Small intestine (tissue), 7 donors: ENCODE data around the gene RNF145. TPM values are rescaled to one million over a fixed set of nuclear protein-coding genes. Genes with fewer than 3 reads are reported as not detected.
"Not testable (repeated sequence)": the region's sequence is repeated elsewhere in the genome, so short reads cannot be mapped to it uniquely, and the experiment has no call there.

ENCODE experiments used
- DNase-seq, 2 donors: peaks; one replicate each; pipeline versions ENCODE4 v3.0.0 to v3.0.0-alpha.2; 2013
- FAIRE-seq: peaks from 2 replicates; lab custom pipeline; 2012; peaks lifted over from hg19 to GRCh38; lab: Jason Lieb, UNC
- H3K27ac ChIP-seq, 3 donors: one replicate each; pipeline ENCODE4 v1.5.1; 2013; ENCODE audit warnings: low read length in 2 of 3, mild to moderate bottlenecking in 2 of 3, control low read depth in 1 of 3, inconsistent platforms in 1 of 3, low read depth in 1 of 3, moderate library complexity in 1 of 3
- H3K27me3 ChIP-seq, 3 donors: one replicate each; pipeline ENCODE4 v1.6.1; 2013; ENCODE audit warnings: low read length in 3 of 3, inconsistent platforms in 1 of 3; ENCODE audit not compliant: control insufficient read depth in 3 of 3, insufficient read depth in 3 of 3
- H3K36me3 ChIP-seq, 3 donors: one replicate each; pipeline ENCODE4 v1.6.1; 2013; ENCODE audit warnings: low read length in 3 of 3, inconsistent platforms in 1 of 3, low read depth in 1 of 3, mild to moderate bottlenecking in 1 of 3, moderate library complexity in 1 of 3; ENCODE audit not compliant: control insufficient read depth in 3 of 3, insufficient read depth in 2 of 3
- H3K4me1 ChIP-seq, 3 donors: one replicate each; pipeline ENCODE4 v1.6.1; 2013; ENCODE audit warnings: low read length in 2 of 3, inconsistent platforms in 1 of 3, low read depth in 1 of 3, mild to moderate bottlenecking in 1 of 3, moderate library complexity in 1 of 3; ENCODE audit not compliant: control insufficient read depth in 3 of 3, insufficient read depth in 2 of 3
- H3K4me3 ChIP-seq, 3 donors: one replicate each; pipeline ENCODE4 v1.5.1; 2013; ENCODE audit warnings: low read length in 3 of 3, control low read depth in 1 of 3, inconsistent platforms in 1 of 3, low read depth in 1 of 3, mild to moderate bottlenecking in 1 of 3, moderate library complexity in 1 of 3
- H3K9me3 ChIP-seq, 2 donors: one replicate each; pipeline ENCODE4 v1.6.1; 2013; ENCODE audit warnings: low read depth in 1 of 2, low read length in 1 of 2; ENCODE audit not compliant: control insufficient read depth in 2 of 2, insufficient read depth in 1 of 2
- WGBS, 3 donors: extraction: QIAGEN DNeasy Blood & Tissue Kit; methylation state at CpG; one replicate each; pipeline ENCODE4 v1.1.7; 2013; 5-methylcytosine and 5-hydroxymethylcytosine counted together
- polyA plus RNA-seq, 4 donors: library from polyadenylated mRNA; stranded (reverse) in 3 of 4; unstranded in 1 of 4; fragments of 200-250 nt in 3 of 4; fragments of 120-200 nt in 1 of 4; gene quantifications; one replicate each; pipeline versions ENCODE4 v1.2.1 to v1.2.3, GENCODE V29; 2013
- donor health status: healthy with polysubstance abuse.
- donor health status: control.
- donor health status: control.
- donor health status: Bipolar disorder and iron deficiency.
- donor health status: healthy.

RNF145 gene
- polyA plus RNA-seq, 4 donors, result 6.5 to 47.3 (median 23.1) TPM

GRCh38 chr5:159123189-159123588 lies 86.2 kb downstream of the RNF145 start:
- FAIRE-seq (no peak), DNase-seq (no peak)
- WGBS, 3 donors, result 73 to 86% (median 74%) methylated on average over 2 of the region's 2 CpGs
- Histone ChIP-seq H3K27ac (no peak overlapping the region), H3K27me3 (no peaks in the 10 kb centered on the region), H3K4me1 (no peaks in the 10 kb centered on the region), H3K36me3 (no peaks in the 10 kb centered on the region), H3K9me3 (peaks cover 0 to 4% of the 10 kb centered on the region in 2 donors), H3K4me3 (no peak overlapping the region)

GRCh38 chr5:159121061-159121460 lies 88.3 kb downstream of the RNF145 start:
- H3K36me3 ChIP-seq, result no peaks in the 10 kb centered on the region
- H3K4me1 ChIP-seq, result no peaks in the 10 kb centered on the region
- no peaks in the 10 kb centered on the region for H3K27me3 ChIP-seq
- no peak for DNase-seq
- FAIRE-seq, result no peak
- peaks cover 0 to 2% of the 10 kb centered on the region in 2 donors for H3K9me3 ChIP-seq
- 85 to 91% (median 87%) methylated on average over 3 of the region's 3 CpGs for WGBS, 3 donors
- H3K4me3 ChIP-seq, result no peak overlapping the region
- H3K27ac ChIP-seq, result peak overlapping the region in 1 of 3 donors; percentile 28

GRCh38 chr5:159120446-159120845 lies 88.9 kb downstream of the RNF145 start:
- WGBS, 3 donors, result 48 to 52% (median 49%) methylated on average over 4 of the region's 4 CpGs
- no peak for FAIRE-seq

DNA sequence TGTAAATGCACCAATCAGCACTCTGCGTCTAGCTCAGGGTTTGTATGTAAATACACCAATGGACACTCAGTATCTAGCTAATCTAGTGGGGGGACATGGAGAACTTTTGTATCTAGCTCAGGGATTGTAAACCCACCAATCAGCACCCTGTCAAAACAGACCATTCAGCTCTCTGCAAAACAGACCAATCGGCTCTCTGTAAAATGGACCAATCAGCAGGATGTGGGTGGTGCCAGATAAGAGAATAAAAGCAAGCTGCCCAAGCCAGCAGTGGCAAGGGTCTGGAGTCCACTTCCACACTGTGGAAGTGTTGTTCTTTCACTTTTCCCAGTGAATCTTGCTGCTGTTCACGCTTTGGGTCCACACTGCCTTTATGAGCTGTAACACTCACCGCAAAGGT lies 89.5 kb downstream of the RNF145 start:
- not testable (repeated sequence) for FAIRE-seq, H3K9me3 ChIP-seq
- 71 to 92% (median 74%) methylated on average over 3 to 4 of the region's 4 CpGs for WGBS, 3 donors

More at GRCh38 chr5:159120446-159120845, 88.9 kb downstream of the RNF145 start:
- H3K36me3 ChIP-seq, result no peaks in the 10 kb centered on the region
- H3K4me3 ChIP-seq, result no peak overlapping the region
- no peaks in the 10 kb centered on the region for H3K4me1 ChIP-seq
- peak in 1 of 2 donors; percentile 13 for DNase-seq
- H3K9me3 ChIP-seq, result no peaks in the 10 kb centered on the region
- H3K27me3 ChIP-seq, result no peaks in the 10 kb centered on the region
- peak overlapping the region in 1 of 3 donors; percentile 3 for H3K27ac ChIP-seq

DNA sequence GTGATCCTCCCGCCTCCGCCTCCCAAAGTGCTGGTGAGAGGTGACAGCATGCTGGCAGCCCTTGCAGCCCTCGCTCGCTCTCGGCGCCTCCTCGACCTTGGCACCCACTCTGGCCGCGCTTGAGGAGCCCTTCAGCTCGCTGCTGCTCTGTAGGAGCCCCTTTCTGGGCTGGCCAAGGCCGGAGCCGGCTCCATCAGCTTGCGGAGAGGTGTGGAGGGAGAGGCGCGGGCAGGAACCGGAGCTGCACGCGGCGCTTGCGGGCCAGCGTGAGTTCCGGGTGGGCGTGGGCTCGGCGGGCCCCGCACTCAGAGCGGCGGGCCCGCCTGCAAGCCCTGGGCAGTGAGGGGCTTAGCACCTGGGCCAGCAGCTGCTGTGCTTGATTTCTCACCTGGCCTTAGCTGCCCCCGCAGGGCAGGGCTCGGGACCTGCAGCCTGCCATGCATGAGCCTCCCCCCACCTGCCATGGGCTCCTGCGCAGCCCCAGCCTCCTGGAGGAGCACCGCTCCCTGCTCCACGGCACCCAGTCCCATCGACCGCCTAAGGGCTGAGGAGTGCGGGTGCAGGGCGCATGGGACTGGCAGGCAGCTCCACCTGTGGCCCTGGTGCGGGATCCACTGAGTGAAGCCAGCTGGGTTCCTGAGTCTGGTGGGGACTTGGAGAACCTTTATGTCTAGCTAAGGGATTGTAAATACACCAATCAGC lies 90.2 kb downstream of the RNF145 start:
- 93 to 96% (median 94%) methylated on average over 36 to 39 of the region's 39 CpGs for WGBS, 3 donors
- not testable (repeated sequence) for H3K27ac ChIP-seq, DNase-seq, FAIRE-seq, H3K36me3 ChIP-seq, H3K27me3 ChIP-seq, H3K9me3 ChIP-seq, H3K4me3 ChIP-seq, H3K4me1 ChIP-seq

More for the DNA sequence above, 89.5 kb downstream of the RNF145 start:
- not testable (repeated sequence) for DNase-seq, H3K27ac ChIP-seq, H3K4me3 ChIP-seq, H3K4me1 ChIP-seq, H3K36me3 ChIP-seq, H3K27me3 ChIP-seq

GRCh38 chr5:159113405-159113804 lies 95.9 kb downstream of the RNF145 start:
- Histone ChIP-seq H3K4me3 (no peak overlapping the region), H3K9me3 (no peaks in the 10 kb centered on the region), H3K36me3 (no peaks in the 10 kb centered on the region), H3K27ac (no peak overlapping the region), H3K4me1 (no peaks in the 10 kb centered on the region), H3K27me3 (peaks cover 0 to 5% (median 4%) of the 10 kb centered on the region in 3 donors)
- no peak for FAIRE-seq
- DNase-seq, result no peak

DNA sequence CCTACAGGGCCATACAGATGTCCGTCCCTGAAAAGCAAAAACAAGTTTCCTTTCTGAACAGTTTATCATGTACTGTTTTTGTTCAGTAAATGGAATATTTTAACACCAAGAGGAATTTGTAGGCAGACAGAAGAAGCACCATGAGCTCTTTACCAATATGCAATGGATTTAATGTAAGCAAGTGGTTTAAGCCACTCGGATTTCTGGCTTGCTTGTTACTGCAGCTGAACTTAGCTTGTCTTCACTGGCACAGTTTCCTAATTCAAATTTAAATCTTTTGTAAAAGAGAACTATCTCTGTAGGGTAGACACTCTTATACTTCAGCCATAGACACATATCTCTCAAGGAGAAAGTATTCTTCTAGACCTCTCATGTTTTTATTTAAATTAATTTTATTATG lies 96.9 kb downstream of the RNF145 start:
- no peaks in the 10 kb centered on the region for H3K4me1 ChIP-seq
- DNase-seq, result no peak
- H3K4me3 ChIP-seq, result no peak overlapping the region
- WGBS, 3 donors, result 86 to 89% (median 88%) methylated on average over 2 of the region's 2 CpGs
- H3K36me3 ChIP-seq, result no peaks in the 10 kb centered on the region
- H3K27ac ChIP-seq, result no peak overlapping the region
- H3K27me3 ChIP-seq, result peaks cover 0 to 5% (median 5%) of the 10 kb centered on the region in 3 donors
- FAIRE-seq, result no peak
- no peaks in the 10 kb centered on the region for H3K9me3 ChIP-seq
